Measurements from ENCODE around the gene TBX2.
A peak's percentile ranks its signal among the peaks of the same experiment; 100 is the strongest.

The TBX2 gene

GRCh38 chr17:61387511-61388305 is 11.9 kb upstream of the TBX2 start:
- no peak for DNase-seq (ENCODE audit: low read depth)

- DNase-seq (ENCODE audit: low read depth) = no peak
Observed at GRCh38 chr17:61388561-61389356, 10.9 kb upstream of the TBX2 start.

GRCh38 chr17:61389670-61390478 is 9.8 kb upstream of the TBX2 start:
- DNase-seq (ENCODE audit: low read depth) = peak; percentile 32

- no peak for DNase-seq (ENCODE audit: low read depth)
Observed at GRCh38 chr17:61390479-61390791, 9.2 kb upstream of the TBX2 start.

GRCh38 chr17:61391595-61392291 is 7.9 kb upstream of the TBX2 start:
- DNase-seq (ENCODE audit: low read depth) = no peak

GRCh38 chr17:61392679-61393078 is 7.0 kb upstream of the TBX2 start:
- DNase-seq (ENCODE audit: low read depth) = no peak

GRCh38 chr17:61393550-61393903 is 6.1 kb upstream of the TBX2 start:
- DNase-seq (ENCODE audit: low read depth) = no peak

- no peak for DNase-seq (ENCODE audit: low read depth)
Observed at GRCh38 chr17:61393904-61394629, 5.6 kb upstream of the TBX2 start.

GRCh38 chr17:61394630-61395408 is 4.8 kb upstream of the TBX2 start:
- DNase-seq (ENCODE audit: low read depth) = no peak

- no peak for DNase-seq (ENCODE audit: low read depth)
Observed at GRCh38 chr17:61395409-61395982, 4.1 kb upstream of the TBX2 start.

- no peak for DNase-seq (ENCODE audit: low read depth)
Observed at GRCh38 chr17:61395983-61396585, 3.6 kb upstream of the TBX2 start.

GRCh38 chr17:61396586-61397085 is 3.0 kb upstream of the TBX2 start:
- DNase-seq (ENCODE audit: low read depth) = no peak

- DNase-seq (ENCODE audit: low read depth) = no peak
Observed at GRCh38 chr17:61397086-61397842, 2.4 kb upstream of the TBX2 start.

- no peak for DNase-seq (ENCODE audit: low read depth)
Observed at GRCh38 chr17:61398721-61399130, 917 bp upstream of the TBX2 start.

- no peak for DNase-seq (ENCODE audit: low read depth)
Observed at GRCh38 chr17:61400066-61400716, 548 bp downstream of the TBX2 start.

- DNase-seq (ENCODE audit: low read depth) = no peak
Observed at GRCh38 chr17:61400717-61401388, 1.2 kb downstream of the TBX2 start.

GRCh38 chr17:61401389-61402072 is 1.9 kb downstream of the TBX2 start:
- DNase-seq (ENCODE audit: low read depth) = no peak

Measured in stimulated activated CD8-positive, alpha-beta memory T cell treated with anti-CD3 and anti-CD28 coated beads, Interleukin-4, amount 100 ng/mL, for 24 hours (primary cell).